K562 (cell line): ENCODE data around the gene SLC35F5. TPM values are rescaled to one million over a fixed set of nuclear protein-coding genes. Genes with fewer than 3 reads are reported as not detected.

Source experiments
- ATAC-seq: fragments of 200-7000 bp; cut with Tn5 transposase; 3 replicates; pipeline ENCODE4 v1.9.1; 2020; ENCODE audit warnings: moderate library complexity
- BruUV-seq: library from RNA; stranded (reverse); fragments of 400-500 nt; replicated peaks from 2 replicates; lab custom pipeline; 2021; lab: Mats Ljungman, UMichigan
- CTCF ChIA-PET: fragments of 300-600 bp; formaldehyde crosslinking; extraction: SDS; loops from one replicate; lab custom pipeline; 2021; ENCODE audit warnings: low intra/inter-chr PET ratio; lab: Yijun Ruan, JAX
- POLR2A ChIA-PET: fragments of 300-600, 350-650 bp; sonication (Branson Sonifier 250); formaldehyde crosslinking; extraction: SDS; loops from one replicate; lab custom pipeline; 2021; ENCODE audit warnings: antibody characterized with exemption, inconsistent platforms; lab: Yijun Ruan, JAX
- DNase-seq, 4 experiments: peaks; one replicate each; pipeline versions ENCODE4 v3.0.0 to v3.0.0-alpha.2; 2011 to 2018; ENCODE audit warnings: low spot score in 3 of 4, mixed read lengths in 3 of 4; ENCODE audit errors: extremely low read depth in 1 of 4
- FAIRE-seq: peaks from 2 replicates; lab custom pipeline; 2011; peaks lifted over from hg19 to GRCh38; lab: Jason Lieb, UNC
- H2AFZ ChIP-seq: 2 replicates; pipeline ENCODE4 v1.6.0; 2011; ENCODE audit warnings: low read depth, low read length, control low read depth, inconsistent platforms
- H3K27ac ChIP-seq: fragments of 200-600 bp; 3 replicates; pipeline ENCODE4 v1.8.0; 2011; ENCODE audit warnings: low read depth, mild to moderate bottlenecking, control low read depth, inconsistent platforms, low read length, moderate library complexity, mixed read lengths; ENCODE audit errors: extremely low read depth
- H3K27me3 ChIP-seq, 2 experiments: fragments of 300-600 bp in 1 of 2; 2 replicates in 1 of 2; 3 replicates in 1 of 2; pipeline versions ENCODE4 v1.6.0 to v1.8.0; 2011; ENCODE audit warnings: inconsistent platforms in 2 of 2, low read length in 2 of 2, mild to moderate bottlenecking in 1 of 2, mixed read lengths in 1 of 2, moderate library complexity in 1 of 2; ENCODE audit not compliant: control insufficient read depth in 2 of 2, insufficient read depth in 2 of 2
- H3K36me3 ChIP-seq: fragments of 300-600 bp; 3 replicates; pipeline ENCODE4 v1.8.0; 2011; ENCODE audit warnings: mild to moderate bottlenecking, low read length, inconsistent platforms; ENCODE audit not compliant: control insufficient read depth, insufficient read depth
- H3K4me1 ChIP-seq, 2 experiments: fragments of 200-600 bp in 1 of 2; replicated peaks in 1 of 2; 2 replicates in 1 of 2; 3 replicates in 1 of 2; pipeline versions ENCODE4 v1.5.1 to v1.8.0; 2011; ENCODE audit warnings: inconsistent platforms in 2 of 2, low read length in 2 of 2, mild to moderate bottlenecking in 1 of 2, mixed read lengths in 1 of 2, moderate library complexity in 1 of 2; ENCODE audit not compliant: control insufficient read depth in 2 of 2, insufficient read depth in 2 of 2
- H3K4me2 ChIP-seq: 2 replicates; pipeline ENCODE4 v1.6.1; 2011; ENCODE audit warnings: low read length, control low read depth, inconsistent platforms, mixed read lengths; ENCODE audit not compliant: insufficient read depth
- H3K4me3 ChIP-seq: fragments of 200-600 bp; sonication (generic), shearing (Covaris generic); 2 replicates; pipeline ENCODE4 v1.5.1; 2016; ENCODE audit warnings: control low read depth, inconsistent platforms
- H3K79me2 ChIP-seq: fragments of 200-600 bp; 3 replicates; pipeline ENCODE4 v1.8.0; 2011; ENCODE audit warnings: low read length, inconsistent platforms; ENCODE audit not compliant: control insufficient read depth, insufficient read depth
- H3K9ac ChIP-seq, 2 experiments: 2 replicates each; pipeline versions ENCODE4 v1.6.0 to v1.6.1; 2011; ENCODE audit warnings: low read depth in 2 of 2, low read length in 2 of 2, control low read depth in 1 of 2, inconsistent platforms in 1 of 2, mild to moderate bottlenecking in 1 of 2, mixed read lengths in 1 of 2; ENCODE audit not compliant: insufficient read depth in 1 of 2
- H3K9me1 ChIP-seq: one replicate; pipeline ENCODE4 v1.6.0; 2011; ENCODE audit warnings: inconsistent platforms, mild to moderate bottlenecking, low read length, moderate library complexity; ENCODE audit not compliant: control insufficient read depth, insufficient read depth
- H3K9me3 ChIP-seq: replicated peaks from 2 replicates; pipeline ENCODE4 v1.5.1; 2011; ENCODE audit warnings: low read depth, low read length, inconsistent platforms; ENCODE audit not compliant: control insufficient read depth, insufficient read depth
- H4K20me1 ChIP-seq: replicated peaks from 2 replicates; pipeline ENCODE4 v1.6.1; 2011; ENCODE audit warnings: low read length, inconsistent platforms, mixed read lengths; ENCODE audit not compliant: control insufficient read depth, insufficient read depth
- CBX8 ChIP-seq: fragments of 200-600 bp; sonication (generic); IDR thresholded peaks from 2 replicates; pipeline ENCODE4 v1.6.1; 2012; ENCODE audit warnings: borderline replicate concordance, mixed run types, low read depth, mild to moderate bottlenecking, moderate library complexity, mixed read lengths, low read length, control low read depth, inconsistent platforms; ENCODE audit not compliant: poor library complexity, severe bottlenecking; ENCODE audit errors: extremely low read depth
- CCNT2 ChIP-seq: IDR thresholded peaks from 2 replicates; pipeline ENCODE4 v1.6.1; 2011; ENCODE audit warnings: borderline replicate concordance, low read depth, mild to moderate bottlenecking, moderate library complexity, mixed read lengths, low read length; ENCODE audit not compliant: insufficient read length; ENCODE audit errors: extremely low read depth
- EZH2 ChIP-seq: IDR thresholded peaks from 2 replicates; pipeline ENCODE4 v1.6.1; 2012; ENCODE audit warnings: low read depth, mild to moderate bottlenecking, inconsistent platforms, low read length, borderline replicate concordance
- FOSL1 ChIP-seq: fragments of 200-800 bp; sonication (Bioruptor generic); conservative IDR thresholded peaks from 2 replicates; pipeline ENCODE4 v1.6.1; 2016; ENCODE audit warnings: missing genetic modification characterization, missing compliant biosample characterization
- HNRNPLL ChIP-seq: fragments of 200-400 bp; formaldehyde crosslinking; IDR thresholded peaks from 2 replicates; pipeline ENCODE4 v1.6.1; 2017; ENCODE audit warnings: low read length, low read depth, mild to moderate bottlenecking; ENCODE audit not compliant: poor library complexity, severe bottlenecking
- JUNB ChIP-seq: fragments of 450-650 bp; formaldehyde crosslinking; conservative IDR thresholded peaks from 2 replicates; pipeline ENCODE4 v1.4.0; 2020; ENCODE audit warnings: mild to moderate bottlenecking
- MECOM ChIP-seq: fragments of 250-450 bp; sonication (Bioruptor Pico); IDR thresholded peaks from 2 replicates; pipeline ENCODE4 v1.8.0; 2022; ENCODE audit warnings: inconsistent platforms
- MEF2D ChIP-seq: conservative IDR thresholded peaks from 2 replicates; pipeline ENCODE4 v1.6.1; 2016; ENCODE audit warnings: low read depth, missing genetic modification characterization, missing compliant biosample characterization
- POLR3A ChIP-seq: IDR thresholded peaks from 2 replicates; pipeline ENCODE4 v1.6.1; 2011; ENCODE audit warnings: borderline replicate concordance, mild to moderate bottlenecking, moderate library complexity; ENCODE audit not compliant: insufficient read length, insufficient read depth; ENCODE audit errors: extremely low read depth
- PTRF ChIP-seq: fragments of 450-650 bp; IDR thresholded peaks from 2 replicates; pipeline ENCODE4 v1.6.1; 2016; ENCODE audit warnings: mild to moderate bottlenecking, missing genetic modification characterization, missing compliant biosample characterization
- TEAD2 ChIP-seq: fragments of 450-650 bp; IDR thresholded peaks from 2 replicates; pipeline ENCODE4 v1.6.1; 2016; ENCODE audit warnings: missing genetic modification characterization, control low read depth, missing compliant biosample characterization
- ZNF165 ChIP-seq: fragments of 250-450 bp; sonication (Bioruptor Pico); IDR thresholded peaks from 2 replicates; pipeline ENCODE4 v1.4.0; 2020; ENCODE audit warnings: borderline replicate concordance
- ZNF436 ChIP-seq: fragments of 250-450, 450-650 bp; sonication (Bioruptor Pico); formaldehyde crosslinking; IDR thresholded peaks from 2 replicates; pipeline ENCODE4 v1.7.0; 2020; ENCODE audit warnings: mild to moderate bottlenecking
- ZNF584 ChIP-seq: fragments of 200-800 bp; sonication (Bioruptor generic); IDR thresholded peaks from 2 replicates; pipeline ENCODE4 v1.6.1; 2016; ENCODE audit warnings: low read depth, mild to moderate bottlenecking, missing genetic modification characterization, missing compliant biosample characterization
- WGBS: fragments of 100-300 bp; shearing (Covaris generic); methylation state at CpG from one replicate; pipeline ENCODE4 v1.1.6; 2016; ENCODE audit warnings: low coverage, mixed read lengths; ENCODE audit not compliant: insufficient coverage; ENCODE audit errors: missing lambda C conversion rate; 5-methylcytosine and 5-hydroxymethylcytosine counted together
- in situ Hi-C: fragments of 300-500 bp; cut with MboI; formaldehyde crosslinking; loops from 4 replicates; pipeline ENCODE4 v1.15.0; 2018; ENCODE audit warnings: inconsistent platforms, mixed read lengths
- intact Hi-C: fragments of 100-400 bp; cut with micrococcal nuclease; formaldehyde crosslinking; loops from 2 replicates; pipeline ENCODE4 v1.14.2; 2022
- polyA plus RNA-seq, 8 experiments: library from polyadenylated mRNA; depleted of rRNA in 4 of 8; stranded (reverse) in 5 of 8; unstranded in 3 of 8; fragments of >200 nt; fragmentation: Nextera tagmentation in 2 of 8; fragmentation: Illumina TruSeq in 1 of 8; extraction: Ambion mirVana in 2 of 8; extraction: Trizol in 1 of 8; gene quantifications; 2 replicates each; pipeline versions ENCODE4 v1.2.1 to v1.2.3, GENCODE V29; 2011 to 2014; ENCODE audit warnings: inconsistent platforms in 1 of 8, missing spikeins in 1 of 8
- total RNA-seq, 7 experiments: library from RNA; depleted of rRNA in 6 of 7; stranded (reverse); fragments of >200 nt in 6 of 7; fragmentation: Illumina TruSeq in 2 of 7; extraction: Trizol in 2 of 7; gene quantifications; 2 replicates each; pipeline versions ENCODE4 v1.2.1 to v1.2.3, GENCODE V29; 2011 to 2021; ENCODE audit warnings: low replicate concordance in 1 of 7
- TF ChIP-seq, protein P1 (sequence below): fragments of 250-450 bp; sonication (Bioruptor Pico); IDR thresholded peaks from 2 replicates; pipeline ENCODE4 v1.5.0; 2021; ENCODE audit warnings: mild to moderate bottlenecking, moderate library complexity
- TF ChIP-seq, protein P2 (sequence below): sonication (generic); formaldehyde crosslinking; IDR thresholded peaks from 2 replicates; pipeline ENCODE4 v1.8.1; 2023; ENCODE audit warnings: mild to moderate bottlenecking, missing genetic modification reagents
- TF ChIP-seq, protein P3 (sequence below), 2 experiments: fragments of 250-450 bp in 1 of 2; fragments of 450-650 bp in 1 of 2; sonication (Bioruptor Pico) in 1 of 2; IDR thresholded peaks; 2 replicates each; pipeline versions ENCODE4 v1.6.1 to v1.8.0; 2016 to 2021; ENCODE audit warnings: mild to moderate bottlenecking in 2 of 2, moderate library complexity in 2 of 2, missing compliant biosample characterization in 1 of 2, missing genetic modification characterization in 1 of 2

SLC35F5 gene
- total and polyA plus RNA-seq, 9 of the 15 experiments (the other 6 are each of a cell fraction or from before 2014, with no cell fraction given) = 4.9 to 50.7 (median 30.5) TPM

DNA sequence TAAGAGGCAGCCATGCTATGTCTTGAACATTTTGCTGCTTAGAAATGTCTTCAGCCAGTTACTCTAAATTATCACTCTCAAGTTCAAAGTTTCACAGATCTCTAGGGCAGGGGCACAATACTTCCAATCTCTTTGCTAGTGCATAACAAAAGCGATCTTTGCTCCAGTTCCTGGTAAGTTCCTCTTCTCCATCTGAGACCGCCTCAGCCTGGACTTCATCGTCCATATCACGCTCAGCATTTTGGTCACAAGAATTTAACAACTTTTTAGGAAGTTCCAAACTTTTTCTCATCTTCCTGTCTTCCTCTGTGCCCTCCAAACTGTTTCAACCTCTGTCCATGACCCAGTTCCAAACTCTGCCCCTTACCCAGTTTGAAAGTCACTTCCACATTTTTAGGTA, 8.8 kb upstream of the SLC35F5 start:
- H3K9me3 ChIP-seq = no peaks in the 10 kb centered on the region
- 14% methylated on average over 4 of the region's 4 CpGs for WGBS
- no peaks in the 10 kb centered on the region for H3K79me2 ChIP-seq
- no peak for TF ChIP-seq MECOM (CRISPR knock-in tag)
- TF ChIP-seq FOSL1 (tag) = no peak
- no peak for TF ChIP-seq PTRF (tag)
- no peak for TF ChIP-seq EZH2
- TF ChIP-seq HNRNPLL = no peak
- TF ChIP-seq POLR3A = no peak
- no peak for TF ChIP-seq ZNF436 (CRISPR knock-in tag)
- no peak for TF ChIP-seq MEF2D (tag)
- TF ChIP-seq, protein P1, sequence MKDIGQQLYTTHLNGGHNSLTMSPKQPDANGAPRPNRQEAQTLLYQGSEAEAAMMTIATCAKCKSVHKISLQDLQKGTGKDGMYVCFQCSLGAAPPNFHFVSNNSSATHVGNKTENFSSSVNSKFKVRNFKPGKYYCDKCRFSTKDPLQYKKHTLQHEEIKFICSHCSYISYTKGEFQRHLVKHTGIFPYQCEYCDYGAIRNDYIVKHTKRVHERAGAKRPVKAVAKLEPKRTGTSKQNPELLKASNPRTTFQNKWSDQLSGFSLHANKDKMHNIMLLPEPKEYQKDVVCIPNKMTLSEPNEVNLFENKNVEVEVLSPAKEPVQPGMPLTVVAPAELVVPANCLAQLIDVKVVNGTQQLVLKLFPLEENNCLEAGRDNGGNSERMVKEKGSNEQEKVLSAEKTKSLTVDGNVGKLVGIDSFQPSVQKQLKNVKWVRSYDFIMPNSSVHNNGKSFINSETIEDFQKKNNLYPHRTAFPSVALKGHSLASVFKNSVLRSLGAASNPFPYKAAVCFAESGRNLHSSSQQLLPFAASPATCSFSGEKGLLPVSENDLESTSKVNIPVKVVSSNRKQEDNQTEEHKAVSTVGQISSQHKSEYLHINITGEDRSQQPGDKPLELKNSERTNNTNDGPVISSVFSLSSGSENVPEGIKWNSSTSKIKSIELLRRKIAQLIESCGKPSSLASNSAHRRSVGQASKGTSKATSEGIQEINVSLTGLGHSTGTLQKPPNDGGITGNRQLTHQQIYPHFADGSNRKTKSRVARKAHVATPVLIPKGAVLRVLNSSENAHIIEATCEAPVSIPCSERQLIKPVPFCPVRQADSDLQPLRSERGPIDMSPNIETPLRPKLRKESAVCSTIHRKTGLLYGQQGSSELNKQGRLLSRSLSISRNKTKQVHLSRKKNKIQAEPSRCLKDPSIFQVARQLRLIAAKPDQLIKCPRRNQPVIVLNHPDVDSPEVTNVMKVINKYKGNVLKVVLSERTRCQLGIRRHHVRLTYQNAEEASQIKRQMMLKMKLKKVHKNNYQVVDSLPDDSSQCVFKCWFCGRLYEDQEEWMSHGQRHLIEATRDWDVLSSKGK = no peak
- TF ChIP-seq, protein P2, sequence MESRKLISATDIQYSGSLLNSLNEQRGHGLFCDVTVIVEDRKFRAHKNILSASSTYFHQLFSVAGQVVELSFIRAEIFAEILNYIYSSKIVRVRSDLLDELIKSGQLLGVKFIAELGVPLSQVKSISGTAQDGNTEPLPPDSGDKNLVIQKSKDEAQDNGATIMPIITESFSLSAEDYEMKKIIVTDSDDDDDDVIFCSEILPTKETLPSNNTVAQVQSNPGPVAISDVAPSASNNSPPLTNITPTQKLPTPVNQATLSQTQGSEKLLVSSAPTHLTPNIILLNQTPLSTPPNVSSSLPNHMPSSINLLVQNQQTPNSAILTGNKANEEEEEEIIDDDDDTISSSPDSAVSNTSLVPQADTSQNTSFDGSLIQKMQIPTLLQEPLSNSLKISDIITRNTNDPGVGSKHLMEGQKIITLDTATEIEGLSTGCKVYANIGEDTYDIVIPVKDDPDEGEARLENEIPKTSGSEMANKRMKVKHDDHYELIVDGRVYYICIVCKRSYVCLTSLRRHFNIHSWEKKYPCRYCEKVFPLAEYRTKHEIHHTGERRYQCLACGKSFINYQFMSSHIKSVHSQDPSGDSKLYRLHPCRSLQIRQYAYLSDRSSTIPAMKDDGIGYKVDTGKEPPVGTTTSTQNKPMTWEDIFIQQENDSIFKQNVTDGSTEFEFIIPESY (CRISPR knock-in tag) = no peak
- TF ChIP-seq CCNT2 = no peak
- no peak for TF ChIP-seq CBX8
- TF ChIP-seq JUNB (CRISPR knock-in tag) = no peak
- no peak for TF ChIP-seq TEAD2
- no peak for TF ChIP-seq ZNF165 (CRISPR knock-in tag)
- TF ChIP-seq, protein P3, sequence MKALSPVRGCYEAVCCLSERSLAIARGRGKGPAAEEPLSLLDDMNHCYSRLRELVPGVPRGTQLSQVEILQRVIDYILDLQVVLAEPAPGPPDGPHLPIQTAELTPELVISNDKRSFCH (CRISPR knock-in tag; IDR thresholded peaks at IDR 0.05) = no peak
- TF ChIP-seq, protein P3 (tag; IDR thresholded peaks at IDR 0.05) = no peak
- TF ChIP-seq ZNF584 (CRISPR knock-in tag) = no peak
- ATAC-seq (no peak), FAIRE-seq (no peak), DNase-seq (no peak)
- H3K4me2 ChIP-seq = no peak overlapping the region
- H3K4me1 ChIP-seq = no peaks in the 10 kb centered on the region
- H3K27me3 ChIP-seq = no peaks in the 10 kb centered on the region
- no peak overlapping the region for H2AFZ ChIP-seq
- H3K9ac ChIP-seq = no peak overlapping the region
- H4K20me1 ChIP-seq = no peaks in the 10 kb centered on the region
- H3K9me1 ChIP-seq = no peaks in the 10 kb centered on the region
- ChIA-PET CTCF (no interaction called here), POLR2A (no interaction called here)
- intact Hi-C loops = no loop called here
- no peak overlapping the region for H3K4me3 ChIP-seq
- in situ Hi-C loops = no loop called here
- H3K27ac ChIP-seq = no peak overlapping the region
- no TSS peak for BruUV-seq
- no peaks in the 10 kb centered on the region for H3K36me3 ChIP-seq
